ENCODE data around the gene RBPMS2.

- TF ChIP-seq, protein P1, sequence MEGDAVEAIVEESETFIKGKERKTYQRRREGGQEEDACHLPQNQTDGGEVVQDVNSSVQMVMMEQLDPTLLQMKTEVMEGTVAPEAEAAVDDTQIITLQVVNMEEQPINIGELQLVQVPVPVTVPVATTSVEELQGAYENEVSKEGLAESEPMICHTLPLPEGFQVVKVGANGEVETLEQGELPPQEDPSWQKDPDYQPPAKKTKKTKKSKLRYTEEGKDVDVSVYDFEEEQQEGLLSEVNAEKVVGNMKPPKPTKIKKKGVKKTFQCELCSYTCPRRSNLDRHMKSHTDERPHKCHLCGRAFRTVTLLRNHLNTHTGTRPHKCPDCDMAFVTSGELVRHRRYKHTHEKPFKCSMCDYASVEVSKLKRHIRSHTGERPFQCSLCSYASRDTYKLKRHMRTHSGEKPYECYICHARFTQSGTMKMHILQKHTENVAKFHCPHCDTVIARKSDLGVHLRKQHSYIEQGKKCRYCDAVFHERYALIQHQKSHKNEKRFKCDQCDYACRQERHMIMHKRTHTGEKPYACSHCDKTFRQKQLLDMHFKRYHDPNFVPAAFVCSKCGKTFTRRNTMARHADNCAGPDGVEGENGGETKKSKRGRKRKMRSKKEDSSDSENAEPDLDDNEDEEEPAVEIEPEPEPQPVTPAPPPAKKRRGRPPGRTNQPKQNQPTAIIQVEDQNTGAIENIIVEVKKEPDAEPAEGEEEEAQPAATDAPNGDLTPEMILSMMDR (conservative IDR thresholded peaks at IDR 0.05 in 1 of 2, IDR thresholded peaks at IDR 0.05 in 1 of 2; ENCODE audit: low read depth in 1 of 2, low read length in 2 of 2), result peak; percentile 22 to 50
- TF ChIP-seq EZH2 (IDR thresholded peaks at IDR 0.05; ENCODE audit: low read length, missing control alignments), result no peak
Observed at GRCh38 chr15:64740311-64741170, 34.8 kb downstream of the RBPMS2 start.
